NCI-H2196 treated with DMSO at 0.1 percent for 48 hours (cell line): ENCODE measurements around the gene VEGFB.
A peak's percentile ranks its signal among the peaks of the same experiment; 100 is the strongest.
"Not testable (repeated sequence)": the region's sequence is repeated elsewhere in the genome, so short reads cannot be mapped to it uniquely, and the experiment has no call there.

ENCODE experiments used
- DNase-seq: peaks from one replicate; lab custom pipeline; 2025; ENCODE audit not compliant: unreplicated experiment; lab: John Stamatoyannopoulos, UW

The VEGFB gene

GRCh38 chr11:64245797-64246620, 11.6 kb downstream of the VEGFB start:
- DNase-seq: peak; percentile 37

GRCh38 chr11:64246621-64246870, 12.2 kb downstream of the VEGFB start:
- DNase-seq: not testable (repeated sequence)

- DNase-seq: peak; percentile 76
Observed at GRCh38 chr11:64246871-64247728, 12.7 kb downstream of the VEGFB start, which contains the start of gene PPP1R14B. PPP1R14B (minus strand) TSS chr11:64246943; CDS start chr11:64246673, 270 bp downstream.

DNA sequence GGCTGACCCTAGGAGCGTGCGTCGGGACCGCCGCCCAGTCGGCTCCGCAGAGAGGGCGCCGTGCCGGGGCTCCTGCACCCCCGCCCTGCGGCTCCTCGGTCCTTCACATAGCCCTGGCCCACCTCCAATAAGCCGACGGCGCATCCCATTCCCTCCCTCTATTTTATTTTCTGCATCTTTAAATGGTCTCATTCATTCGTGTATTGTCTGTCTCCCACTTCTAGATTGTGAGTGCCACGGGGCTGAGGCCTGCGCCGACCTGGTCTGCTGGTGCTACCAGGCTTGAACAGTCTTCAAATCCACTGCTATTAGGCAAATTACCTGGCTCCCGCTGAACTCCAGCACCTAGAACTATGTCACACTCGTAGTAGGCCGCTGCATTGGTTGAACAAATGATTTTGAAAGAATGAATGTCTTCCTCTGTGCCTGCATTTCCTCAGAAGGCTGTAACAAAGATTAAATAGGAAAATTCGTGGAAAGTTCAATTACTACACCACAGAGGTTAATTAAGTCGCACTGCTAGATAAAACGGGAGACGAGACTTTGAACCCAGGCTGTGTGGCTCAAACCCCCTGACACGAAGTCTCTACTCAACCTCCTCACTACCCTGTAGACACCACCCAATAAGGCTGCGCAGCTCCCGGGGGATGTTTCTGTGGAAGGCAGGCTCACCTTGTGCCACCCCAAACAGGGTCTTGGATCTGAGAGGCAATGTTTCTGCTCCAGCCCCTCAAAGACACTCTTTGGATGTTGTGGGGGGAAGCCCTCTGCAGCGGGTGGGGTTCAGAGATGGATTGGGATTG, 13.5 kb downstream of the VEGFB start:
- no peak for DNase-seq

- DNase-seq: no peak
Observed at GRCh38 chr11:64248578-64248977, 14.2 kb downstream of the VEGFB start.

GRCh38 chr11:64249038-64249437, 14.7 kb downstream of the VEGFB start:
- DNase-seq: no peak

GRCh38 chr11:64249563-64250414, 15.4 kb downstream of the VEGFB start:
- DNase-seq: no peak

- no peak for DNase-seq
Observed at GRCh38 chr11:64250415-64251015, 16.1 kb downstream of the VEGFB start.

DNA sequence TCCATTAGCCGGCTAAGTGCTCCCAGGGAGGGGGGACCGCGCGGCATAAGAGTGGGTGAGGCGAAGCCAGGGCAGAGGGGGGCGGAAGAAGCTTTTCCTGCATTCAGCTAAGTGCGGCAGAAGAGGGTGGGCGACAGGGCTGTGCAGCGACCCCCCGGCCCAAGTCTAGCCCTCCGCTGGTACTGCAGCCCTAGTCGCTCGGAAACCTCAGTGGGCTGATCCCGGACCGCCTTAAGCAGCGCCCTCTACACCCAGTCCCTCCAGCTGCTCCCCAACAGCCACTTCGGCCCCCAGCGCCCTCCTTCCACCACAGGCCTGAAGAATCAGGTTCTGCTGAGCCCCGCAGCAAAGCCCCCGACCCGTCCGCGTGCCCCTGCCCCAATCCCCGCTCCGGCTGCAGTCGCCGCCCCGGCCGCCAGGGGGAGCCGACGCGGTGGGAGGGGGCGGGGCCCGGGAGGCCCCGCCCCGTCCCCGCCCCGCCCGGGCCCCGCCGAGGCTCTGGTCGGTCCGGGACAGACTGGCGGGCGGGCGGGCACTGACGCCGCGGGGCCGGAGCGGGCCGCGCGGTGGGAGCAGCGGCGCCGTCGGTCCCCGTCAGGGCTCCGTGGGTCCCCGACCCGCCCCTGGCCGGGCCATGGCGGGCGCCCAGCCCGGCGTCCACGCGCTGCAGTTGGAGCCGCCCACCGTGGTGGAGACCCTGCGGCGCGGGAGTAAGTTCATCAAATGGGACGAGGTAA, 16.8 kb downstream of the VEGFB start, which contains the start of gene PLCB3:
Gene PLCB3 (plus strand): TSS at position 515 of the 737 bp plus-strand sequence. CDS start 120 bp downstream, at position 635.
- no peak for DNase-seq

GRCh38 chr11:64251753-64252002, 17.3 kb downstream of the VEGFB start:
- no peak for DNase-seq

DNA sequence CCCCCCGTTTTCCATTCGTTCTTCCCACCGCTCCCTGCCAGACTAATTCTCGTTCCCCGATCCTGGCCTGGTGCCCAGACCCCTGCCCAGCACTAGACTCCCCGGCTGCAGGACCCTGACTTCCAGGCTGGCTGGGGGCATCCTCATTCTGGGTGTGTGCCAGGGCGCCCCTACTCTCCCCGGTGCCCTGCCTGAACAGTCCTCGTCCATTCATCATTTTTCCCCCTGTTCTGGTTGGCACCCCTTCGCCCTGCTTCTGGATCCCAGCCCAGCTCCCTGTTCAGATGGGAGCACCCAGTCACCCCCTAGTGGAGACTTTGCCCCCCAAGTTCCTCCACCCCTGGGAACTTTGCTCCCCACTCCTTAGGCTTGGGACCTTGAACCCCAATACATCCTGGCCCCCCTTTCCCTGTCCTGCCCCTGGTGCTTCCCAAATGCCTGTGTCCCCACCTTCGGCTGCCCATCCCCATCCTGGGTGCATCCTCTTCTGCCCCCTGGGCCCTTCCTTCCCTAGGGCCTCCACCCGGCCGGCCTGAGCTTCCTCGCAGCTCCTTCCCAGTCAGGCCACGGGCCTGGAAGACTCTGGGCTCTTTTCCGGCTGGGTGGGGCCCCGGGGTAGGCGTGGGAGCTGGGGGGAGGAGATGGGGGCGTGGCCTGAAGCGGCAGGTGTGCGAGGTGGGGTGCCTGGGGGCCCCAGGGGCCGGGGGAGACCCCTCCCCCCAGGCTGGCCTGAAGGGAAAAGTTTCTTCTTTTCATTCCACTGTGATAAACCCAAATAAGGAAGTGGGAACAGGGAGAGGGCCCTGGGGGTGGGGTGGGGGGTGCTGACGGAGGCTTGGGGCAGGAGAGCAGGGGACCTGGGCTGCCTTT, 17.9 kb downstream of the VEGFB start:
- DNase-seq: no peak

DNA sequence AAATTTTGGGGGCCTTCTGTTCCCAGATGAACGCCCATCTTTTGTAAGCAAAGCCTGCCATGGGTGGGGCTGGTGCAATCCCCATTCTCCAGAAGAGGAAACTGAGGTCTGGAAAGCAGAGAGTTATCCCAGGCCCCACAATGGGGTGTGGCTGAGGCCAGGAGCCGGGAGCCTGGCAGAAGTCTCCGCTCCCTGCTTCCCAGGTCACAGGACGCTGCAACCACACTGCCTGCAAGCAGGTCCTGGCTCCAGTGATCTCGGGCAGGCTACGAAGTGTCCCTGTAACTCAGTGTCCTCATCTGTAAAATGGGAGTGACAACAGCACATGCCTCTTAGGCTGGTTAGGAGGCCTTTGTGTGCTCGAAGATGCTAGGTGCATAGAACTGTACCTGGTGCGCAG, 18.7 kb downstream of the VEGFB start:
- no peak for DNase-seq

GRCh38 chr11:64253481-64253880, 19.1 kb downstream of the VEGFB start:
- DNase-seq: no peak

GRCh38 chr11:64254326-64254725, 19.9 kb downstream of the VEGFB start:
- no peak for DNase-seq

GRCh38 chr11:64255135-64256128, 21.0 kb downstream of the VEGFB start:
- DNase-seq: no peak

- DNase-seq: no peak
Observed at GRCh38 chr11:64256300-64256699, 21.9 kb downstream of the VEGFB start.

DNA sequence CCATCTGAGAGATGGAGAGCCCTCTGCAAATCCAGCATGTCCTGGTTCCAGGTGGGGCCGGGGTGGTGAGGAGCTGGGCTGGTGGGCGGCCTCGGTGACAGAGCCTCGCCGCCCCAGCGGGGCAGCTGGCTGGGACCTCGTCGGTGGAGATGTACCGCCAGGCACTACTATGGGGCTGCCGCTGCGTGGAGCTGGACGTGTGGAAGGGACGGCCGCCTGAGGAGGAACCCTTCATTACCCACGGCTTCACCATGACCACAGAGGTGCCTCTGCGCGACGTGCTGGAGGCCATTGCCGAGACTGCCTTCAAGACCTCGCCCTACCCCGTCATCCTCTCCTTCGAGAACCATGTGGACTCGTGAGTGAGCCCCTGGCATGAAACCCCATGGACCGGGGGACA, 24.0 kb downstream of the VEGFB start:
- no peak for DNase-seq
